T47D (cell line): Measurements from ENCODE around the gene PADI2.

Source experiments
- DNase-seq, 2 experiments: peaks; one replicate each; pipeline versions ENCODE4 v3.0.0 to v3.0.0-alpha.2; 2011 to 2012; ENCODE audit warnings: low read depth in 1 of 2, low spot score in 1 of 2
- JUND ChIP-seq: IDR thresholded peaks from 2 replicates; pipeline ENCODE4 v1.6.1; 2012; ENCODE audit warnings: low read depth
- in situ Hi-C: cut with HindIII; loops from 2 replicates; pipeline ENCODE4 v1.10.0; 2016; ENCODE audit warnings: low sequenced_read_pairs, low pct_unique_long_range_greater_than_20kb

PADI2 gene

GRCh38 chr1:17118268-17118667 lies 983 bp downstream of the PADI2 start:
- no peak for DNase-seq
- in situ Hi-C loops, result no loop called here
- TF ChIP-seq JUND, result no peak

GRCh38 chr1:17117451-17118265 lies 1.6 kb downstream of the PADI2 start:
- in situ Hi-C loops, result no loop called here
- no peak for TF ChIP-seq JUND

GRCh38 chr1:17116643-17117042 lies 2.6 kb downstream of the PADI2 start:
- DNase-seq, result no peak
- in situ Hi-C loops, result no loop called here
- no peak for TF ChIP-seq JUND

More at GRCh38 chr1:17117451-17118265, 1.6 kb downstream of the PADI2 start:
- DNase-seq, result no peak

- in situ Hi-C loops, result no loop called here
These were observed 5.3 kb downstream of the PADI2 start for GRCh38 chr1:17113963-17114362.

GRCh38 chr1:17112496-17113236 lies 6.6 kb downstream of the PADI2 start:
- in situ Hi-C loops, result no loop called here
- no peak for DNase-seq
- no peak for TF ChIP-seq JUND

More at GRCh38 chr1:17113963-17114362, 5.3 kb downstream of the PADI2 start:
- no peak for TF ChIP-seq JUND
- no peak for DNase-seq

- in situ Hi-C loops, result no loop called here
- no peak for DNase-seq
These were observed 7.2 kb downstream of the PADI2 start for GRCh38 chr1:17112076-17112475.

GRCh38 chr1:17110555-17110926 lies 8.7 kb downstream of the PADI2 start:
- in situ Hi-C loops, result no loop called here
- no peak for TF ChIP-seq JUND
- no peak for DNase-seq

More at GRCh38 chr1:17112076-17112475, 7.2 kb downstream of the PADI2 start:
- no peak for TF ChIP-seq JUND

- DNase-seq, result no peak
- in situ Hi-C loops, result no loop called here
- TF ChIP-seq JUND, result no peak
These were observed 9.2 kb downstream of the PADI2 start for GRCh38 chr1:17109892-17110554.

- no peak for DNase-seq
- no peak for TF ChIP-seq JUND
- in situ Hi-C loops, result no loop called here
These were observed 10.5 kb downstream of the PADI2 start for GRCh38 chr1:17108786-17109185.

GRCh38 chr1:17108360-17108759 lies 10.9 kb downstream of the PADI2 start:
- no peak for TF ChIP-seq JUND
- in situ Hi-C loops, result no loop called here
- DNase-seq, result no peak

- in situ Hi-C loops, result no loop called here
- DNase-seq, result no peak
- TF ChIP-seq JUND, result no peak
These were observed 14.5 kb downstream of the PADI2 start for GRCh38 chr1:17104782-17105181.

- TF ChIP-seq JUND, result no peak
- DNase-seq, result no peak
- in situ Hi-C loops, result no loop called here
These were observed 17.0 kb downstream of the PADI2 start for GRCh38 chr1:17102232-17102631.

GRCh38 chr1:17101261-17101660 lies 18.0 kb downstream of the PADI2 start:
- TF ChIP-seq JUND, result no peak
- in situ Hi-C loops, result no loop called here
- no peak for DNase-seq
